Stimulated activated effector memory CD8-positive, alpha-beta T cell treated with anti-CD3 and anti-CD28 coated beads, Interleukin-12 subunit alpha, Interleukin-12 subunit beta, amount 100 ng/mL, for 72 hours (primary cell): ENCODE results near the gene SCFD1.
A peak's percentile ranks its signal among the peaks of the same experiment; 100 is the strongest.
"Not testable (repeated sequence)": the region's sequence is repeated elsewhere in the genome, so short reads cannot be mapped to it uniquely, and the experiment has no call there.

ENCODE experiments used
- ATAC-seq: fragments of 150-1000 bp; cut with Tn5 transposase; 2 replicates; pipeline ENCODE4 v1.10.0; 2021
- DNase-seq, 2 donors: peaks; one replicate each; pipeline ENCODE4 v3.0.0; 2021 to 2022; ENCODE audit warnings: low spot score in 2 of 2
- H3K27ac Mint-ChIP-seq: one replicate; pipeline ENCODE4 v1.8.0; 2022; ENCODE audit warnings: mild to moderate bottlenecking, mixed read lengths
- H3K36me3 Mint-ChIP-seq: one replicate; pipeline ENCODE4 v1.8.0; 2022; ENCODE audit warnings: mild to moderate bottlenecking, mixed read lengths
- H3K4me1 Mint-ChIP-seq: one replicate; pipeline ENCODE4 v1.8.0; 2022; ENCODE audit warnings: mixed read lengths
- H3K4me3 Mint-ChIP-seq: one replicate; pipeline ENCODE4 v1.8.0; 2022; ENCODE audit warnings: mild to moderate bottlenecking, mixed read lengths
- H3K9me3 Mint-ChIP-seq: one replicate; pipeline ENCODE4 v1.8.0; 2022; ENCODE audit warnings: mixed read lengths

The SCFD1 gene

DNA sequence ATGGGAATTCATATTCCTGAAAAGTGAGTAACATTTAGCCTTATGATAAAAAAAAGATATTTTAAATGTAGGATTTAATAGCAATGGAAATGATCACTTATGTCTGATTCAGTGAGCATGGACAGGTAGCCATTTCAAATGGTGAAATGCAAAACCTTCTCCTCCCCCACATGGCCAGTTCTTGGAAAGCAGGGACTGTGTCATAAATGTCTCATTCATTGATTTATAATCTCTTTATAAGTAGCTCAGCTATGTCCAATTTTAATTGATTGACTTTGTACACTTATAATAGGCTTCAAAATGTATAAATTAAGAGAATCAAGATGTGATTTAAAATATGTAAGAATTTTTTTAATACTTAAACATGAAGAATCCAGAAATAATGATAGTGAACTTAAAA is 24.6 kb upstream of the SCFD1 start:
- H3K9me3 Mint-ChIP-seq, result no peaks in the 10 kb centered on the region
- DNase-seq (no peak), ATAC-seq (no peak)
- no peak overlapping the region for H3K4me3 Mint-ChIP-seq
- no peak overlapping the region for H3K27ac Mint-ChIP-seq
- H3K36me3 Mint-ChIP-seq, result peaks cover 80% of the 10 kb centered on the region
- no peaks in the 10 kb centered on the region for H3K4me1 Mint-ChIP-seq

DNA sequence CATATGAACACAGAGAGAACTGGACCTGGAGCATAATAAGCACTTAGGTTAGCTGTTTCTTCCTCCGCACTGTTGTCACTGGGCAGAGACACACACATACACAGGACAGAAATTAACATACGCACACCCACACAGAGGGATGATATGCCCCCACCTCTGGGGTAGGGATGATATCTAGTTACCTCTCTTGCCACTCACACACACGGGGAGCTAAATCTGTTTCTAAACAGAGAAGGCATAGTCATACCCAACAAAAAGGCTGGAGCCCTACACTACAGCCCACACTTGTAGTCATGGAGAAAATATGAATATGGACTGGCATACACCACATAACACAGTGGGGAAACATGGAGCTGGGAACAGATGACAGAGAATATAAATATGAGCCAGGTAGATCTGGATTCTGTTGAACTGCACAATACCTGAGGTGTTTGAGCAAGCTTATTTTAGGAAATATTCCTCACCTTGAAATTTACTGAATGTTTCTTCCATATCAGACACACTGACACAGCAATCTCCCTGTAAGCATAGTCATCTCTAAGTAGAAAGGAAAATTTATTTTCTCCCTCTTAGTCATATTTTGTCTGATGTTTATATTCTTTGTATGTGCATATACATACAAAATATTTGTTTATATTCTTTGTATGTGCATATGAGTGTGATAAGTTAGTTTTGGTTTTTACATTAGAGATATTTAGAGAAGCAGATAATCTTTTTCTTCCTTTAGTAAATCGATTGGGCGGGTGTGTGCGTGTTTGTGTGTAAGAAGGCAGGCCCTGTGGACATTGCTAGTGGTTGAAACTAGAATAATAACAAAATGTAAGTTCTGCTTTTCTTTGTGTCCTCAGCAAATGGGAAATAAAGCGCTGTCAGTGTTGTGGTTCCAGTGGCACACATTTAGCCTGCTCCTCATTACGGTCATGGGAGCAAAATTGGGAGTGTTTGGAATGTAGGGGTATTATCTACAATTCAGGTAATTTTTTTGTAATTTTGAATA is 20.9 kb upstream of the SCFD1 start:
- DNase-seq (no peak), ATAC-seq (no peak)
- Mint-ChIP-seq H3K4me3 (no peak overlapping the region), H3K4me1 (no peaks in the 10 kb centered on the region), H3K36me3 (peaks cover 98% of the 10 kb centered on the region), H3K27ac (peak overlapping the region; percentile 20), H3K9me3 (no peaks in the 10 kb centered on the region)

DNA sequence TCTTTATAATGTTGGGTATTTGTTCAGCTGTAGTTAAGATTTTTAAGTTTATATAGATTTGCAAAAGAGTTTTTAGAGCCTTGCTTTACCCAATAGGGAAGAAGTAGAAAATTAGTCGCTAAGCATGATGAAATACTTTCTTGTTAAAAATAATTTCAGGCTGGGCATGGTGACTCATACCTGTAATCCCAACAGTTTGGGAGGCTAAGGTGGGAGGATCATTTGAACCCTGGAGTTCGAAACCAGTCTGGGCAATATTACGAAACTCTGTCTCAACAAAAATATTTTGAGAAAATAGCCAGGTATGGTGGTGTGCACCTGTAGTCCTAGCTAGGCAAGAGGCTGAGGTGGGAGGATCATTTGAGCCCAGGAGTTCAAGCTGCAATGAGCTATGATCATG is 18.7 kb upstream of the SCFD1 start:
- ATAC-seq, result no peak
- Mint-ChIP-seq H3K4me3 (no peak overlapping the region), H3K27ac (no peak overlapping the region), H3K9me3 (no peaks in the 10 kb centered on the region), H3K36me3 (peaks cover 90% of the 10 kb centered on the region), H3K4me1 (no peaks in the 10 kb centered on the region)
- DNase-seq, result no peak

GRCh38 chr14:30604696-30605095 is 17.4 kb upstream of the SCFD1 start:
- not testable (repeated sequence) for H3K27ac Mint-ChIP-seq, H3K9me3 Mint-ChIP-seq, ATAC-seq, DNase-seq, H3K4me1 Mint-ChIP-seq, H3K4me3 Mint-ChIP-seq
- H3K36me3 Mint-ChIP-seq, result peaks cover 84% of the 10 kb centered on the region

DNA sequence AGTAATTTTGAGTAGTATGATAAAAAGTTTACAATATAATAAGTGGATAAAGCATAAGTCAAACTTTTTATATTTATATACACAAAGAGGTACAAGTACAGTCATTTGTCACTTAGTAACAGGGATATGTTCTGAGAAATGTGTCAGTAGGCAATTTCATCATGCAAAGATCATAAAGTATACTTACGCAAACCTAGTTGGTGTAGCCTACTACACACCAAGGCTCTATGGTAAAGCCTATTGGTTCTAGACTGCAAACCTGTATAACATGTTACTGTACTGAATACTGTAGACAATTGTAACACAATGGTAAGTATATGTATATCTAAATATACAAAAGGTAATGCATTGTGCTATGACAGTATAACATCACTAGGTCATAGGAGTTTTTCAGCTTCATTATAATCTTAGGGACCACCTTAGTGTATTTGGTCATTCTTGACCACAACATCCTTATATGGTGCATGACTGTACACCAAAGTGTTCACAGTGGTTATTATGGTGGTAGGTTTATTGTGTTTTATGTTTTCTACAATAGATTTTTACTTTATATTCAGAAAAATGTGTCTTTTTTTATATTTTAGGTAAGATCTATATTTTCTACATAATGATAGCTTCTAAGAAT is 14.9 kb upstream of the SCFD1 start:
- H3K4me3 Mint-ChIP-seq, result no peak overlapping the region
- no peak for DNase-seq
- H3K9me3 Mint-ChIP-seq, result no peaks in the 10 kb centered on the region
- no peaks in the 10 kb centered on the region for H3K4me1 Mint-ChIP-seq
- H3K27ac Mint-ChIP-seq, result no peak overlapping the region
- ATAC-seq, result peak; percentile 65
- H3K36me3 Mint-ChIP-seq, result peaks cover 67% of the 10 kb centered on the region

GRCh38 chr14:30608533-30609006 is 13.5 kb upstream of the SCFD1 start:
- Mint-ChIP-seq H3K4me3 (no peak overlapping the region), H3K36me3 (peaks cover 62% of the 10 kb centered on the region), H3K27ac (peak overlapping the region; percentile 13), H3K4me1 (no peaks in the 10 kb centered on the region), H3K9me3 (no peaks in the 10 kb centered on the region)
- ATAC-seq, result no peak
- no peak for DNase-seq

DNA sequence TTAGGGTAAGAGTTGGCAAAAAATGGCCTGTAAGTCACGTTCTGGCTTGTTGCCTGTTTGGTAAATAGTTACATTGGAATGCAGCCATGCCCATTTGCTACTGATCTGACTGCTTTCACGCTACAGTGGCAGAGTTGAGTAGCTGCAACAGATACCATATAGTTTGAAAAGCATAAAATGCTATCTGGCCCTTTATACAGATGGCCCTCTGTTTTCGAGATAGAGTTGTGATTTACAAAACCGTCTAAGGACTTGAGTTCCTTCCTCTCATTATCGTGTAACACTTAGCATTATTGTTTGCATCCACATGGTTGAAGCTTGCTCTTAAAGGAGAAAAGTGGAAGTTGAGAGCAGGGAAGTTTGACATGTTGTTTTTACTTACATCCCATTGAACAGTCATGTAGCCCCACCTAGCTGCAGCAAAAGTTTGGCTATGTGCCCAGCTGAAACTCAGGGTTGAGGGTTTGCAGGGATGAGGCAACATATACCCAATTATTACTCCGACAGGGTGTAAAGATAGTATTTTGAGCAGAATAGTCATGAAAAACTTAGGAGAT is 11.3 kb upstream of the SCFD1 start:
- no peaks in the 10 kb centered on the region for H3K4me1 Mint-ChIP-seq
- ATAC-seq, result no peak
- no peak overlapping the region for H3K27ac Mint-ChIP-seq
- no peak overlapping the region for H3K4me3 Mint-ChIP-seq
- H3K36me3 Mint-ChIP-seq, result peaks cover 53% of the 10 kb centered on the region
- no peaks in the 10 kb centered on the region for H3K9me3 Mint-ChIP-seq
- DNase-seq, result no peak

GRCh38 chr14:30614155-30614554 is 8.0 kb upstream of the SCFD1 start:
- H3K27ac Mint-ChIP-seq, result no peak overlapping the region
- ATAC-seq (no peak), DNase-seq (no peak)
- H3K36me3 Mint-ChIP-seq, result peaks cover 55% of the 10 kb centered on the region
- no peak overlapping the region for H3K4me3 Mint-ChIP-seq
- no peaks in the 10 kb centered on the region for H3K4me1 Mint-ChIP-seq
- no peaks in the 10 kb centered on the region for H3K9me3 Mint-ChIP-seq

- no peak overlapping the region for H3K27ac Mint-ChIP-seq
- peak; percentile 47 for ATAC-seq
- DNase-seq, result no peak
- peak overlapping the region; percentile 20 for H3K4me3 Mint-ChIP-seq
- H3K4me1 Mint-ChIP-seq, result peaks cover 20% of the 10 kb centered on the region
- no peaks in the 10 kb centered on the region for H3K9me3 Mint-ChIP-seq
- H3K36me3 Mint-ChIP-seq, result peaks cover 42% of the 10 kb centered on the region
These were observed 1.9 kb upstream of the SCFD1 start for GRCh38 chr14:30620178-30620577.

- H3K4me3 Mint-ChIP-seq, result peak overlapping the region; percentile 89
- H3K27ac Mint-ChIP-seq, result peak overlapping the region; percentile 95
- DNase-seq, result no peak
- H3K4me1 Mint-ChIP-seq, result peaks cover 25% of the 10 kb centered on the region
- ATAC-seq, result peak; percentile 1
- H3K9me3 Mint-ChIP-seq, result no peaks in the 10 kb centered on the region
- peaks cover 29% of the 10 kb centered on the region for H3K36me3 Mint-ChIP-seq
These were observed 672 bp upstream of the SCFD1 start for GRCh38 chr14:30621354-30621939.

DNA sequence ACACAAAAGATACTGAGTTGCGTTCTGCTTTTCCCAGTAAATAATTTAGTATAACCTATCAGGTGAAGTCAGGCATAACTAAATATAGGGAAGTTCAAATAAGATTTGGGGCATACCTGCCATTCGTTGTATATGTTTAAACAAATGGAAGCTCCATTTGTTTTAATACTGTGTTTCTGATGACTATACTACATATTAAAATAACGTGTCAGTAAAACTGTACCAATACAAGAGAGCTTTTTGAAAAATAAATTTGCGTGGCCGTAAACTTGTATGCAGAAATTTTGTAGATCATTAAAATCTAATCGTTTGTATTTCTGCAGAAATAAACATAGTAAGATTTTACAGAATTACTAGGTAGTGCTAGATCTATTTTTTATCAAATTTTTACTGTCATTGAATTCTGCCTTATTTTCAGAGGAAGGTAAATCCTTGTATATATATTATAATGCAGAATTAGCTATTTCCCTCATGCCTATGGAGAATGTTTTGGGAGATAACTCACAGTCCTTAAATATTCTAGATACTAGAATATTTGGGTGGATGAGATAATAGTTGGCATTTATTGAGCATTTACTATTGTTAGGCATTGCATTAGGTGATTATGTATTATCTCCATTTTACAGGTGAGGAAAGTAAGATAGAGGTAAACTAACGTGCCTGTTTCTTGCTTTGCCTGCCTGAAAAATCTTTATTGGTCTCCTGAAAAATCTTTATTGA is 1.5 kb downstream of the SCFD1 start:
- peaks cover 35% of the 10 kb centered on the region for H3K4me1 Mint-ChIP-seq
- no peaks in the 10 kb centered on the region for H3K9me3 Mint-ChIP-seq

DNA sequence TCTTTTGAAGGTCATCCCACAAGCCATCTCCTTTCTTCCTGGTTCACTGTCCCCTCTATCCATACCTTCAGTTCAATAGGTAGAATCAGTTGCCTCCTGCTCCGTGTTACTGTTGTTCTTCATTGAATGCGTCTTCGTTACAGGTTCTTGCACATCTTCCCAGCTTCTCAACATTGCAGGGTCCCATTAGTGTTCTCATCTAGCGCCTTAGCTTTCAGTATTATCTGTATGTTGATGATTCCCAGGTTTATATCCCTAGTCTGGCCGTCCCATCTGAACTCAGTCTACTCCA is 2.0 kb downstream of the SCFD1 start:
- H3K9me3 Mint-ChIP-seq, result no peaks in the 10 kb centered on the region
- peak overlapping the region; percentile 32 for H3K27ac Mint-ChIP-seq
- peaks cover 35% of the 10 kb centered on the region for H3K4me1 Mint-ChIP-seq
- peak overlapping the region; percentile 16 for H3K4me3 Mint-ChIP-seq
- no peak for ATAC-seq
- DNase-seq, result no peak
- peaks cover 33% of the 10 kb centered on the region for H3K36me3 Mint-ChIP-seq

More for the DNA sequence above, 1.5 kb downstream of the SCFD1 start:
- H3K27ac Mint-ChIP-seq, result peak overlapping the region; percentile 95
- peaks cover 29% of the 10 kb centered on the region for H3K36me3 Mint-ChIP-seq
- no peak for DNase-seq
- ATAC-seq, result no peak
- H3K4me3 Mint-ChIP-seq, result peak overlapping the region; percentile 89

DNA sequence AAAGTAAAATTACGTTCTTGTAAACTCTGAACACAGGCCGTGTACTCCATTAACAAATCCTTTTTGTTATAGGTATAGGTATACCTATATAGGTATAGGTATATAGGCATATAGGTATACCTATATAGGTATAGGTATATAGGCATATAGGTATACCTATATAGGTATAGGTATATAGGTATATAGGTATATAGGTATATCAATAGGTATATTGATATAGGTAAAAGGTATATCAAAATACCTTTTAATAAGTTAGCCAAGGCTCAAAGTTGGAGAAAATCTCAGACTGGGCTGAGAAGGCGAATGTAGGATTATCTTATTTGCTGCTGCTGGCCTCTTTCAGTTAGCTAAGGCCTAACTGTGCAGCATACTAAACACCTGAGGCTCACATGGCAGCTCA is 3.4 kb downstream of the SCFD1 start:
- Mint-ChIP-seq H3K4me1 (peaks cover 29% of the 10 kb centered on the region), H3K27ac (no peak overlapping the region), H3K36me3 (peaks cover 46% of the 10 kb centered on the region), H3K9me3 (no peaks in the 10 kb centered on the region), H3K4me3 (no peak overlapping the region)
- DNase-seq, result no peak
- ATAC-seq, result no peak

DNA sequence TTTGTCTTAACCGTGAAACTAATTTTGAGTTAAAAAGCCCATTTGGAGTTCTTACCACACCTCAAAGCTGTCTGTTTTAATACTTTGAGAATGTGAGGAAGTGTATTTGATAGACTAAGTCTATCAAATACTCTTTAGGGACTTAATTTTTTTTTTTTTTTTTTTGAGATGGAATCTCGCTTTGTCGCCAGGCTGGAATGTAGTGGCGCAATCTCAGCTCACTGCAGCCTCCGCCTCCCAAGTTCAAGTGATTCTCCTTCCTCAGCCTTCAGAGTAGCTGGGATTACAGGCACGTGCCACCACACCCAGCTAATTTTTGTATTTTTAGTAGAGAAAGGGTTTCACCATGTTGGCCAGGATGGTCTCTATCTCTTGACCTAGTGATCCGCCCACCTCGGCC is 7.3 kb downstream of the SCFD1 start:
- not testable (repeated sequence) for DNase-seq, H3K9me3 Mint-ChIP-seq, ATAC-seq, H3K4me3 Mint-ChIP-seq, H3K27ac Mint-ChIP-seq
- Mint-ChIP-seq H3K4me1 (peaks cover 22% of the 10 kb centered on the region), H3K36me3 (peaks cover 52% of the 10 kb centered on the region)

GRCh38 chr14:30630248-30630647 is 8.1 kb downstream of the SCFD1 start:
- Mint-ChIP-seq H3K9me3 (no peaks in the 10 kb centered on the region), H3K4me1 (peaks cover 16% of the 10 kb centered on the region), H3K27ac (no peak overlapping the region), H3K36me3 (peaks cover 60% of the 10 kb centered on the region), H3K4me3 (no peak overlapping the region)
- DNase-seq, result no peak
- ATAC-seq, result no peak
